H54 (cell line): ENCODE data around the gene SLC22A14.
"Not testable (repeated sequence)": the region's sequence is repeated elsewhere in the genome, so short reads cannot be mapped to it uniquely, and the experiment has no call there.

ENCODE experiments used
- DNase-seq: peaks from one replicate; pipeline ENCODE4 v3.0.0; 2011; ENCODE audit warnings: low spot score, mixed read lengths; ENCODE audit not compliant: insufficient read length
- FAIRE-seq: peaks from 3 replicates; lab custom pipeline; 2011; peaks lifted over from hg19 to GRCh38; lab: Jason Lieb, UNC
- POLR2A ChIP-seq: IDR thresholded peaks from 2 replicates; pipeline ENCODE4 v1.6.1; 2011; ENCODE audit warnings: low read depth, mild to moderate bottlenecking, low read length

SLC22A14 gene

GRCh38 chr3:38281895-38282686, at the start of gene SLC22A14:
Gene SLC22A14, plus strand, starts transcription at chr3:38282294. Its CDS starts 23,733 bp downstream, at chr3:38306027.
- FAIRE-seq = no peak
- TF ChIP-seq POLR2A = no peak

GRCh38 chr3:38232701-38233100, 49.4 kb upstream of the SLC22A14 start:
- FAIRE-seq = no peak
- no peak for DNase-seq
- no peak for TF ChIP-seq POLR2A

More at GRCh38 chr3:38281895-38282686, at the start of gene SLC22A14:
- no peak for DNase-seq

- DNase-seq (no peak), FAIRE-seq (no peak)
- no peak for TF ChIP-seq POLR2A
Measured at GRCh38 chr3:38235466-38235865, 46.6 kb upstream of the SLC22A14 start.

GRCh38 chr3:38238416-38239008, 43.6 kb upstream of the SLC22A14 start:
- no peak for TF ChIP-seq POLR2A
- DNase-seq (no peak), FAIRE-seq (no peak)

- not testable (repeated sequence) for FAIRE-seq, DNase-seq
Measured at GRCh38 chr3:38242812-38243211, 39.3 kb upstream of the SLC22A14 start.

- no peak for FAIRE-seq
- no peak for TF ChIP-seq POLR2A
- DNase-seq = no peak
Measured at GRCh38 chr3:38245930-38246329, 36.2 kb upstream of the SLC22A14 start.

- FAIRE-seq (peak; percentile 99), DNase-seq (peak; percentile 58)
- no peak for TF ChIP-seq POLR2A
Measured at GRCh38 chr3:38247366-38248035, 34.6 kb upstream of the SLC22A14 start.

GRCh38 chr3:38250198-38250597, 31.9 kb upstream of the SLC22A14 start:
- FAIRE-seq = no peak
- DNase-seq = no peak
- no peak for TF ChIP-seq POLR2A

- FAIRE-seq (no peak), DNase-seq (no peak)
- TF ChIP-seq POLR2A = no peak
Measured at GRCh38 chr3:38251197-38251596, 30.9 kb upstream of the SLC22A14 start.

- FAIRE-seq = no peak
- DNase-seq = no peak
Measured at GRCh38 chr3:38253704-38254103, 28.4 kb upstream of the SLC22A14 start.

GRCh38 chr3:38254872-38255271, 27.2 kb upstream of the SLC22A14 start:
- no peak for TF ChIP-seq POLR2A
- no peak for FAIRE-seq
- DNase-seq = no peak

More at GRCh38 chr3:38253704-38254103, 28.4 kb upstream of the SLC22A14 start:
- TF ChIP-seq POLR2A = no peak

- no peak for TF ChIP-seq POLR2A
- no peak for DNase-seq
- FAIRE-seq = no peak
Measured at GRCh38 chr3:38255627-38256026, 26.5 kb upstream of the SLC22A14 start.

GRCh38 chr3:38257583-38257982, 24.5 kb upstream of the SLC22A14 start:
- TF ChIP-seq POLR2A = no peak
- DNase-seq = no peak
- peak; percentile 50 for FAIRE-seq

GRCh38 chr3:38260474-38260873, 21.6 kb upstream of the SLC22A14 start:
- FAIRE-seq = no peak
- DNase-seq = no peak
- no peak for TF ChIP-seq POLR2A

GRCh38 chr3:38264353-38264771, 17.7 kb upstream of the SLC22A14 start:
- no peak for DNase-seq
- no peak for TF ChIP-seq POLR2A
- FAIRE-seq = no peak
